GM18511 (cell line): ENCODE results near the gene WAC.
"Not testable (repeated sequence)": the region's sequence is repeated elsewhere in the genome, so short reads cannot be mapped to it uniquely, and the experiment has no call there.

Experiments
- ATAC-seq: cut with Tn5 transposase; IDR thresholded peaks from one replicate; pipeline ENCODE4 v1.9.1; 2021; ENCODE audit warnings: mild to moderate bottlenecking, moderate library complexity; ENCODE audit not compliant: unreplicated experiment

WAC gene

DNA sequence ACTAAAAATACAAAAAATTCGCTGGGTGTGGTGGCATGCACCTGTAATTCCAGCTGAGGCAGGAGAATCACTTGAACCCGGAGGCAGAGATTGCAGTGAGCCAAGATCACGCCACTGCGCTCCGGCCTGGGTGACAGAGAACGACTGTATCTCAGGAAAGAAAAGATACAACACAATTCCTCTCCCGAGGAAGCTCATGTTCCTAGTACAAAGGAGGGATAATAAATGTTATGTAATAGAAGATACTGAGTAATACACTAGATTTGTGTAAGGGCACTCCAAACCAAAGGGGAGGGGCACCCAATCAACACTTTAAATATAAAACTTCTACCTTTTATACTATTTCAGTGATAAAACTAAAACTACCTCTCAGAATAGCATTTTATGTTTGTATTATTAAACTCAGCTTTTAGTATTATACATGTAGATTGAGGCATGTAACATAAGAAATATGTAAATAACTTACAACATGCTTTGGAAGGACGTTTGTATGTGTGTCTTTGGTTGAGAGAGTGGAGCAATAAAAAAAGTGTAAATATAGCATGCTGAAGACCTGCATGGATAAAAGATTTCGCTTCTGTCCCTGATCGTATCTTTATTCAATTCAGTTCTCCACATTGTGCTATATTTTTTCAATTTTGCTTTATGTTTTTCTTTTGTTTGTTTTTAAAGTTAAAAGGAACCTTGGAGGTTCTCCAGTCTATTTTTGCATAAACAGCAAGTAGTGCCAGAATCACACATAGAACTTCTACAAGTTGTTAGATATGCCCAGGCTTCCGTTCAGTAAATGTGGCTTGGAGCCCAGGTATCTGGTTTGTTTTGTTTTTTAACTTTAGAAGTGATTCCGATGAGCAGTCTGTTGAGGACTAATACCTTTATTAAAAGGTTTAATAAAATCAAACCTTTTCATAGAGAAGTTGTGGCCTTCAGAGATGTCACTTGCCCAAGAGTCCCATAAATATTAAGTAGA lies 71.9 kb downstream of the WAC start:
- ATAC-seq, result no peak

DNA sequence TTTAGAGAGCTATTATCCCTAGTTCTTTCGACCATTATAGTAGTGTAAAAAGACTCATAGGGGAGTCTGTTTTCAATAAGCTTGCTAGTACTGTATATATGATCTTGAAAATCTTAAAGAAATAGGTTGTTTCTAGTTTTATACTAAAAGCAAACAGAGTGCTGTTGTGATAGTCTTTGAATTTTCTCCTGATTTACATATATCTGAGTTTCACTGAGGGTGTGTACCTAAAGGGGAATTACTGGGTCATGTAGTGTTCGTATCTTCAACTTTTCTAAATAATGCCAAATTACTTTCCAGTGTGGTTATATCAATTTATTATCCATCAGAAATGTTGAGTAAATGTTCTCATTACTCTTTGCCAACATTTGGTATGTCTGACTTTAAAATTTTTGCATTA lies 73.7 kb downstream of the WAC start:
- ATAC-seq, result no peak

DNA sequence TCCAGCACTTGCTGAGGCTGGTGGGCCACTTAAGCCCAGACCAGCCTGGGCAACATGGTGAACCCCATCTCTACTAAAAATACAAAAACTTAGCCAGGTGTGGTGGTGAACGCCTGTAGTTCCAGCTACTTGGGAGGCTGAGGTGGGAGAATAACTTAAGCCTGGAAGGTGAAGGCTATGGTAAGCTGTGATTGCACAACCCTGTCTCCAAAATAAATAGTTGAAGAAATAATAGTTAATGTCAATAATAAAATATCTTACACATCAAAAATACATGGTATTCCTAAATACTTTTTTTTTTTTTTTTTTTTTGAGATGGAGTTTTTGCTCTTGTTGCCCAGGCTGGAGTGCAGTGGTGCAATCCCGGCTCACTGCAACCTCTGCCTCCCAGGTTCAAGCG lies 76.7 kb downstream of the WAC start:
- ATAC-seq, result not testable (repeated sequence)

DNA sequence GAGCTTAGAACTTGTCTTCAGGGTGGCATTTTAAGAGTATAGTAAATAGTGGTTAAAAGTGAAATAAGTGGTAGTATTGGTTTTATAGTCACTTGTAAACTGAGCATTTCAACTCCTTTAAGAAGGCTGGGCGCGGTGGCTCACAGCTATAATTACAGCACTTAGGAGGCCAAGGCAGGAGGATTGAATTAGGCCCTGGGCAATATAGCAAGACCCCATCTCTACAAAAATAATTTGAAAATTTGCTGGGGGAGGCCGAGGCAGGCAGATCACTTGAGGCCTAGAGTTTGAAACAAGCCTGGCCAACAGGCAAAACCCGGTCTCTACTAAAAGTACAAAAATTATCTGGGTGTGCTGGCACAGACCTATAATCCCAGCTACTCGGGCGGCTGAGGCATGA lies 80.0 kb downstream of the WAC start:
- no peak for ATAC-seq

DNA sequence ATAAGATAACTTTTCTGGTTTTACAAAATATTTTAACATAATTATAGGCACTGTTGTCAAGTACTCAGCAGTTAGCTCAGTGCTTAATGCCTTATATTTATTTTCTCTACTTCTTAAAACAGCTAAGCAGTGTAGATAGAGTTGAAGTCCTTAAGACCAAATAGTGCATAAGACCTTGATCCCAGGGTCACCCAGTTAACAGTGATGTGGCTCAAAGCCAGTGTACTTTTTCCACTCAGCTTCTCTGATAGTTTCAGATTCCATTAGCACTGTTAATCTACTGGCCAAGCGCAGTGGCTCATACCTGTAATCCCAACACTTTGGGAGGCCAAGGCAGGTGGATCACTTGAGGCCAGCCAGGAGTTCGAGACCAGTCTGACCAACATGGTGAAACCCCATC lies 83.6 kb downstream of the WAC start:
- ATAC-seq, result no peak

DNA sequence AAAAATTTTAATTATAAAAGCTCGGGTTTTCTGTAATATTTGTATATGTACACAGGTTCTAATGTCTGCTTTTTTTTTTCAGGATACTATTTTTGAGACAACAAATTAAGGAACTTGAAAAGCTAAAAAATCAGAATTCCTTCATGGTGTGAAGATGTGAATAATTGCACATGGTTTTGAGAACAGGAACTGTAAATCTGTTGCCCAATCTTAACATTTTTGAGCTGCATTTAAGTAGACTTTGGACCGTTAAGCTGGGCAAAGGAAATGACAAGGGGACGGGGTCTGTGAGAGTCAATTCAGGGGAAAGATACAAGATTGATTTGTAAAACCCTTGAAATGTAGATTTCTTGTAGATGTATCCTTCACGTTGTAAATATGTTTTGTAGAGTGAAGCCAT lies 86.5 kb downstream of the WAC start:
- ATAC-seq, result no peak

DNA sequence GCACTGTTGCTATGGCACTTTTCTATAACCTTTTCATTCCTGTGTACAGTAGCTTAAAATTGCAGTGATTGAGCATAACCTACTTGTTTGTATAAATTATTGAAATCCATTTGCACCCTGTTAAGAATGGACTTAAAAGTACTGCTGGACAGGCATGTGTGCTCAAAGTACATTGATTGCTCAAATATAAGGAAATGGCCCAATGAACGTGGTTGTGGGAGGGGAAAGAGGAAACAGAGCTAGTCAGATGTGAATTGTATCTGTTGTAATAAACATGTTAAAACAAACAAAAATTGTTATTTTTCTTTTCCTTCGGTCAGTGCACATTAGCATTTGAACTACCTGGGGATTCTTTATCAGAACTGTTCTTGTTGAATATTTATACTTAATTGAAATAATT lies 87.3 kb downstream of the WAC start:
- ATAC-seq, result no peak

DNA sequence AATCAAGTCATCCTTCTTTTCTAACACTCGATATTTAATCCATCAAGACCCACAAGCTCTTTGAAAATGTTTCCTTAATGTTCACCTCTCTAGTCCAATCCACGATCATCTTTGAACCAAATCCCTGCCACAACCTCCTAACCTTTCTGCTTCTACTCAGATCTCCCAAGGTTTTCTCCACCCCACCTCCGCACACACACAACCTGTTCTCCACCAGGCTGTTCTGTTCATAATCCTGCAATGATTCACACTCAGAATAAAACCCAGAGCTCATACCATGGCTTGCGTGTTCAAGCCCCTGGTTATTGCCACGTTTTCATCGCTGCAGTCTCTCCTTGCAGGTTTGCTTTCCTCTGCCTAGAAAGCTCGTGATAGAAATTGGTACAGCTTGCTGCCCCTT lies 90.6 kb downstream of the WAC start:
- no peak for ATAC-seq

DNA sequence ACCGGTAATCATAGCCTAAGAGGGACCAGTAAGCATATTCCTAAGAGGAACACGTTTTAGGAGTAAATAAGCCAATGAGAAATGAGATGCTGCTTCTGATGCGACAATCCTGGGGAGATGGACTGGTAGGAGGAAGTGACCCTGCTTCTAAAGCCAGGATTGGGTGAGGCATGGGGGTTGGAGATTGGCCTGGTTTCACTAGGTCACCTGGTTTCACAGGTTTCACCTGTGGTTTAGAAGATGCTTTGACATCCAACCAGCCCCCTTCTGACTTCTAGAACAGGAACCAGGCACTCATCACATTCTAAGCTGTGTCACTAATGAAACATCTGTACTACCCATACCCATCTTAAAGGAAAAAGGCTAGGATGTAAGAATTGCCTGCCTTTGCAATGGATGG lies 91.4 kb downstream of the WAC start:
- no peak for ATAC-seq

DNA sequence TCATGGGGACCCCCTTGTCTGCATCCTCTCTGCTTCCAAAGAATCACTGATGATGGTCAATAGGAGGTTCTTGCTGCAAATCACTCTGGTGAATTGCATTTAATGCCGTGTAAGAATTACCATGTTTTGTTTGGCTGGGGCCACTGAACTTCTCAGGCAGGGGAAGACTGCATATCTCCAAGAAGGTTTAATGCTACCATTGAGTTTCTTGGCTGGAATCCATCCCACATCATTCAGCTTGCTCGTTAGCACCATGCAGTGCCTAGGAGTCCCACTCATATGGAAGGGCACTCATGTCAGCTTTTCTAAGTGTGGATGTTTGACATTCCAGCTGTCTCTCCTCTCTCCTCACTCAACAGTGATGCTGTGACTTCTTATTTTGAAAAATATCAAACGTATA lies 94.2 kb downstream of the WAC start:
- no peak for ATAC-seq

DNA sequence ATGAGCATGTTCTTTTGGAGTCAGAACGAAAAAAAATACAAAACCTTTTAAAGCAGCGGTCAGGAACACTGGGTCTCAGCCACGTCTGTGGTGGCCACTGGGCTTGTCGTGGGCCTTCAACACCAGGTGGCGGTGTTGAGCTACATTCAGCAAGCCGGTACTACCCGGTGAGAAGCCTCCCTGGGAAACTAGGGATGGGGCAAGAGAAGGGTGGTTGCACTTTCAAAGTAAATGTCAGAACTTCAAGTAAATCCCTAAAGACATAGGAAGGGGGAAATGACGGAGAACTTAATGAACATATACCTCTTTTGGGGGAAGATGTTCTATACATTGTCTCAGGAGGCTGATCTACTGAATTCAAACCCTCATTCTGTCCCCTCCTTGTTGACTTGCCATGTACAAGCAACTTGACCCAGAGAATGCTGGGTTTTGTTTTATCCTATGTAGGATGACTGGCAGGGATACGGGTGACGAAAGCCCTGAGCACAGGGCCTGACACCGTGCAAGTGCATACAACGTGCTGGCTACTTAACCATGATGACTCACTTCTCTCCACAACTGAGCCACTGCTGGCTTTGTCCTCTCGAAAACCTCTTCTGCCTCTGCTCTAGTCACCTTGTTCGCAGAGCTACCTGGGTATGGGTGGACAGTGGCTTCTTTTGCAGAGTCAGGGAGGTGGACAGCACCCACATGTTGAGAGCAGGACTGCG lies 95.4 kb downstream of the WAC start:
- ATAC-seq, result peak; percentile 83

DNA sequence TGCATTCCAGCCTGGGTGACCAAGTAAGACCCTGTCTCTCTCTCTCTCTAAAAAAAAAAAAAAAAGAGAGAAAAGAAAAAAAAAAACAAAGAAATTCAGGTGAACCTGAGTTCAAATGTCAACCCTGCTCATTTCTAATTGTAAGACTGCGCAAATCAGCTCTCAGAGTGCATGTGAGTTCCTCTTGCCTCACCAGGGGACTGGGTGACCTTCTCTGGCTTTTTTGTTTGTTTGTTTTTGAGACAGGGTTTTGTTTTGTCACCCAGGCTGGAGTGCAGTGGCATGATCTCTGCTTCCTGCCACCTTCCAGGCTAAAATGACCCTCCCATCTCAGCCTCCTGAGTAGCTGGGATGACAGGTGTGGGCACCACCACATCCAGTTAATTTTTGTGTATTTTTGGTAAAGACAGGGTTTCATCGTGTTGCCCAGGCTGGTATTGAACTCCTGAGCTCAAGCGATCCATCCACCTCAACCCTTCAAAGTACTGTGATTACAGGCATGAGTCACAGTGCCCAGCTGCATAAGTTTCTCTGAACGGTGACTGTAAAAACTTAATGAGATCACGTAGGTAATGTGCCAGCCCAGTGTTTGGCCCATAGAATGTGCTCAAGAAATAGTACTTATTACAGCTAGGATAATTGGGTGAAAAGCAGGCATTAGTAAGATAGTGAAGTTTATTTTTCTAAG lies 99.1 kb downstream of the WAC start:
- no peak for ATAC-seq

DNA sequence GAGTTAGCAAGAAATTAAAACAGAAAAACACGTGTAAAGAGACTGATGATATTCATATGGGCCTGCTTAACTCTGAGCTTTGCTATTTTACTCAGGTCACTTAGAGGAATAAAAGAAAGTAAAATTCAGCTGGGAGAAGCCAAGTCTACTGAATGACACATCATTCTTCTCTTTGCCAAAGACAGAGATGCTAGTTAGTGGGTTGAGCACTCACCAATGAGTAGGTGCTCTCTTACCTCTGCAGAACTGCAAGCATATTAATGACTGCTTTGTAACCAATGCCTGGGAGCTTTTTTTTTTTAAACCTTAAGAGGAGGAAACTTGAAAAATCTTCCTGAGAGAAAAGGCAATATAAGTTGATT lies 99.6 kb downstream of the WAC start:
- ATAC-seq, result no peak

DNA sequence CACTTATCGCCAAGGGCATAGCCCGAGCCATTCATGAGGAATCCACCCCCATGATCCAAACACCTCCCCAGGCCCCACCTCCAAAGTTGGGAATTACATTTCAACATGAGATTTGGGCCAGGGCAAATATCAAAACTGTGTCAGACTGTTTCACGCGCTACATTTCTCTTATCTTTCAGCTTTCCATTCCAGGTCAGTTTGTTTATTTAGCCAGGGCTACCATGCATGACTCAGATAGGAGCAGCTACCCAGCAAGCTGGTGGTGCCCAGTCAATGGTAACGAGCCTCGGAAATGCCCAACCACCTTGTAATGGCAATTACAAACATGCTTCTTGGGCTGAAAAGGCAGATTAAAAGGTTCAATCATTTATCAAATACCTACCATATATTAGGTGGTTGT lies 100.8 kb downstream of the WAC start:
- ATAC-seq, result no peak

DNA sequence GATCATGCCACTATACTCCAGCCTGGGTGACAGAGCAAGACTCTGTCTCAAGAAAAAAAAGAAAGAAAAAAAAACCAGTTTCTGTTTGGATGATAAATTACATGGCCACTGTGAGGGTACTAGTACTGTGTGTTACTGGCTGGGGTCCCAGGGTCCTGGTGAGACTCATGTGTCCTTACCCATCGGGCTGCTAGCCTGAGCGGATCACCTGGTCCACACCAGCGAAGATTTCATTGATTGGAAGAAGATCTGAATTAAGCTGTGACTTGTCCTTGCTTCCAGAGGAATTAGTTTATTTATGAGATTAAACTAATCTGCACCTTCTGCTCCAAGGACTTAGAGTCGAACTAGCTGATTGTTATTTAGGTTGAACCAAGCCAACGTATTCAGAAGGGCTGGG lies 104.4 kb downstream of the WAC start:
- ATAC-seq, result no peak

DNA sequence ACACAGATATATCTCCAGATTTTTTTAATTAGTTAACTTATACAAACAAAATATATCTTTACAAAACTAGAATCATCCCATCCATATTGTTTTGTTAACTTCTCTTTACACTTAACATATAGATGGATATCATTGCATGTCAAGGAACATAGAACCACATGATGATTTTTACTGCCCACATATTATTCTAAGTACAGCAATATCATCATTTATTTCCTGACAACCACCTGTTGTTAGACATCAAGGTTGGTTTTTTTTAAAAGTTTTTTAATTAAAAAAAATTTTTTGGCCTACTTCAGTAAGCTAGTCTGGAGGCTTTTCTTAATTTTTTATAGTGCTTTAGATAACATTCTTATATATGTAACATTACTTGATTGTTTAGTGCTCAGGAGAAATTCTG lies 105.5 kb downstream of the WAC start:
- ATAC-seq, result no peak

DNA sequence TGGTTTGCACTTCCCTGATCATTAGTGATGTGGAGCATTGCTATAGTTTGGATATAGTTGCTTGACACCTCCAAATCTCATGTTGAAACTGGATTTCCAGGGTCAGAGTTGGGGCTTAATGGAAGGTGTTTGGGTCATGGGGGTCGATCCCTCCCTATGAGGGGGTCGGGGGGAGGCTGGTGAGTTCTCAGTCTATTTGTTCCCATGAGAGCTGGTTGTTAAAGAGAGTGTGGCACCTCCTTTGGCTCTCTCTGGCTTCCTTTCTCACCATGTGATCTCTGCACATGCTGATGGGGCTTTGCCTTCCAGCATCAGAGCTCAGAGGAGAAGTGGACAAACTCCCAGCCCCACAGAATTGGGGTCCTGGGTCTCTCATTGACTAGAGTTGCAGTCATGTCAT lies 107.6 kb downstream of the WAC start:
- no peak for ATAC-seq

DNA sequence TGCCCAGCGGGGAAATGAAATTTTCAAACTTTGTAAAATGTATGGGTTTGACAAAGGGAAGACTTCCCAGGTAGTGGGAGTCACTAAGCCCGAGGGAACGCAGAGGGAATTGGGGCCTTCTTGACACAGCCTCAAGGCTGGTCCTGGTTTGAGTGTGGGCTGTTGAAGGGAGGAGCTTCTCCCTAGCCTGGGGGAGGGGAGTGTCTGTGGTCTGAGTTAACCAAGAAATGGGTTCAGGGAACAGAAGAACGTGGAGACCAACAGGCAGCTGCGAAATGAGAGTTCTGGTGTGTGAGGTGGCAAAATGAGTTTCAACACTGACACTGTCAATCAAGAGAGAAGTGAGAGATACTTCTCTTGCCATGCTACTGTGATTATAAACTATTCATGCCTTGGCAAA lies 111.7 kb downstream of the WAC start:
- no peak for ATAC-seq

DNA sequence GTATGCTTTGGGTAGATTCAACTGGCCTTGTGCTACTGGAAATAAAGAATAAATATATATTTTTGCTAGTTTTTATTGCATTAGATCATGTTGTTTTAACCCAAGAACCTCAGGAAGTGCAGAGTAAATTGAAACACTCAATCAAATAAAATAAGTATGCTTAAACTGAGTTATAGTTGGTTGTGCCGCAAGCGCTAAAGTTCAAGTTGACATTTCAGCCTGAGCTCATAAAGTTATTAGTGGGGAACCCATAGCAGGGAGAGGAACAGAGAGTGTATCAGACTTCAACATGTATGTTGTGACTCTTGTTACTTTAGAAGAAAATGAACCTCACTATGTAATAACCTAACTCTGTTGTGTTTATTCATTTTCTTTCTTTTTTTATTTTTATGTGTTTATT lies 119.2 kb downstream of the WAC start:
- ATAC-seq, result no peak

DNA sequence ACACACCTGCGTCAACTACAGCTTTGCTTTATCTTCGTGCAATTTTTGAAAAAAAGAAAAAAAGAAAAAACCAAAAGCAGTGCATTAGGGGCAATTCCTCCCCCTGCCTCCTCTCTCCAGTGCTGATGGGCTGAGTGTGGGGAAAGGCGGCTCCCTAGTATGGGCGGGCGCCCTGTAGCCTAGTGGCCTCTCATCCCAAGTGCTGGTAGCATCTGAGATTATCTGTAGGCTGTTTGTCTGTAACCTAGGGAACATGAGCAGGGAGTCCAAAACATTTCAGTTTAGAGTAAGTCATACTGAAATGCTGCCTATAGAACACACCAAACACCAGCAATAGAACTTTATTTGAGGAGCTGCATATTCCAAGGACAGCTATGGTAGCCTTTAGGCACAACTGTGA lies 119.8 kb downstream of the WAC start:
- no peak for ATAC-seq

DNA sequence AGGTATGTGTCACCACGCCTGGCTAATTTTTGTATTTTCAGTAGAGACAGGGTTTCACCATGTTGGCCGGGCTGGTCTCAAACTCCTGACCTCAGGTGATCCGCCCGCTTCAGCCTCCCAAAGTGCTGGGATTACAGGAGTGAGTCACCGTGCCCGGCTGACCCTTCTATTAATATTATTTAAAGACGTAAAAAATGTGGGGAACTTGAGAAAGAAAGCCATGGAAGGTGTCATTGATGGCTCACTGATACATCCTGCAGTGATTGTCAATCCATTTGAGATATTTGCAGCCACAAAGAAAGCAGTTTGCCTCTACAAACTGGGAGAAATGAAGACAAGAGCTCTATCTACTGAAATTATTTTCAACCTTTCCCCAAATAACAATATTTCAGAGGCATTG lies 125.9 kb downstream of the WAC start:
- ATAC-seq, result not testable (repeated sequence)

DNA sequence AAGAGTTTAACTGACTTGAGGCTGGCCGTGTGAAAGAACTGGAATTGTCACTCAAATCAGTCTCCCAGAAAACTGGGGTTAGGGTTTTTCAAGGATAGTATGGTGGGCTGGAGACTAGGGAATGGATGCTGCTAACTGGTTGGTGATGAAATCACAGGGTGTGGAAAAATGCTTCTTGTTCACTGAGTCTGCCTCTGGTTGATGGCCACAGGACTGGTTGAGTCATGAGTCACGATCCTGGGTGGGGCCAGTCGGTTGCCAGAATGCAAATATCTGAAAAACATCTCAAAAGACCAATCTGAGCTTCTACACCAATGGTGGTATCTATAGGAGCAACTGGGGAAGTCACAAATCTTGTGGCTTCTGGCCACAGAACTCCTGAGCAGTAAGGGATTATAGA lies 128.1 kb downstream of the WAC start:
- no peak for ATAC-seq
